ENCODE measurements around the gene TTLL3. TPM values are rescaled to one million over a fixed set of nuclear protein-coding genes. Genes with fewer than 3 reads are reported as not detected.

The TTLL3 gene
- total RNA-seq, 3 donors from 2014 or later = 9.2 to 13.5 (median 11.1) TPM

DNA sequence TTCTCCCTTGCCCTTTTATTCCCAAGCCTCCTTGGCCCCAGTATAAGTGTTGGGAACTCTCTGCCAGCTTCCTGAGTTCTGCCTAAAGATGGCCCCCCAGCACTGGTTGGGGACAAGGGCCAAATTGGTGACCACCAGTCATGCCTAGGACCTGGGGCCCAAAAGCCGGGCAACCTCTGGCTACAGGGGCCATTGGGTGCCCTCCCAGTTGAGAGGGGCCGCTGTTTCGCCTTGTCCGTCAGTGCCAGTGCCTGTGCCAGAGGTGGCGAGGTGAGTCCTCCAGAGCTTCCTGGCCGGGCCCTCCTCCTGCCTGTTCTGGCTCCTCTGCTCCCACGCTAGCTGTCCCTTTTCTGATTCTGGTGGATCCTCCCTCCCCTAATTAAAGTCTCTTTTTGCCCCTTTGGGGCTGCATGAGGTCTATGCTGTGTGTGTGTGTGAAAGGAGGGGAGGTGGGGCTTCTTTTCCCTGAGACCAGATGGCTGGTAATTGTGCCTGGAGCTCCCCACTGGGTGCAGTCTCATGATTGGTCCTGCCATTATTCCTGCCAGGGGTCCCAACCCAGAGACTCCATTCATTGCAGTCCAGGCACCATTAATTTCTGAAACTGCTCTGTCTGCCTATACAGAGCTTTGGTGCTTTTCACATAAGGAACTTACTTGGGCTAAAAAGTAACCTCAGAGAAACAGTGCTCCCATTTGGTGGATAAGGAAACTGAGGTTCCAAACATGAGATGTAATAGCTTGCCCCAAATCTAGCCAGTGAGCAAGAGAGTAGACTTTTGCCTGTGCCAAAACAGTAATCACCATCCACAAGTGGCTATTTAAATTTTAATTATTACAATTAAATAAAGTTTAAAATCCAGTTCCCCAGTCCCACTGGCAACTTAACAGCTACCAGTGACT lies 3.1 kb upstream of the TTLL3 start:
- Mint-ChIP-seq H3K4me1 (ENCODE audit: low read depth) (peaks cover 46% of the 10 kb centered on the region), H3K36me3 (ENCODE audit: insufficient read depth) (peaks cover 29% of the 10 kb centered on the region), H3K27me3 (ENCODE audit: low read depth) (no peaks in the 10 kb centered on the region), H3K4me3 (no peak overlapping the region), H3K9me3 (no peaks in the 10 kb centered on the region)
- no peak for ATAC-seq
- DNase-seq = no peak

DNA sequence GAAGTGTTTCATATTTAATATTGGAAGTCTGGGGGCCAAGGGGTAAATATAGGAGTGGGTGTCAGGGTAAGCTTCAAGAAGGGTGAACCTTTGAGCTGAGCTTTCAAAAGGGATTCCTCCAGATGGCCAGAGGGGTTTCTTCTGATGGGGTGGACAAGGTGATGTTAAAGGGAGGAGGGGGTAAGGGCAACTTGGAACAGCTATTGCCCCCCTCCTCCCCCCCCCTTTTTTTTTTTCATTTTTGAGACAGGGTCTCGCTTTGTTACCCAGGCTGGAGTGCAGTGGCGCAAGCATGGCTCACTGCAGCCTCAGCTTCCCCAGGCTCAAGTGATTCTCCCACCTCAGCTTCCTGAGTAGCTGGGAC lies 2.1 kb upstream of the TTLL3 start:
- H3K36me3 Mint-ChIP-seq (ENCODE audit: insufficient read depth) = peaks cover 28% of the 10 kb centered on the region
- ATAC-seq (no peak), DNase-seq (no peak)
- no peaks in the 10 kb centered on the region for H3K27me3 Mint-ChIP-seq (ENCODE audit: low read depth)
- H3K4me1 Mint-ChIP-seq (ENCODE audit: low read depth) = peaks cover 46% of the 10 kb centered on the region
- no peaks in the 10 kb centered on the region for H3K9me3 Mint-ChIP-seq
- H3K4me3 Mint-ChIP-seq = peak overlapping the region; percentile 46

DNA sequence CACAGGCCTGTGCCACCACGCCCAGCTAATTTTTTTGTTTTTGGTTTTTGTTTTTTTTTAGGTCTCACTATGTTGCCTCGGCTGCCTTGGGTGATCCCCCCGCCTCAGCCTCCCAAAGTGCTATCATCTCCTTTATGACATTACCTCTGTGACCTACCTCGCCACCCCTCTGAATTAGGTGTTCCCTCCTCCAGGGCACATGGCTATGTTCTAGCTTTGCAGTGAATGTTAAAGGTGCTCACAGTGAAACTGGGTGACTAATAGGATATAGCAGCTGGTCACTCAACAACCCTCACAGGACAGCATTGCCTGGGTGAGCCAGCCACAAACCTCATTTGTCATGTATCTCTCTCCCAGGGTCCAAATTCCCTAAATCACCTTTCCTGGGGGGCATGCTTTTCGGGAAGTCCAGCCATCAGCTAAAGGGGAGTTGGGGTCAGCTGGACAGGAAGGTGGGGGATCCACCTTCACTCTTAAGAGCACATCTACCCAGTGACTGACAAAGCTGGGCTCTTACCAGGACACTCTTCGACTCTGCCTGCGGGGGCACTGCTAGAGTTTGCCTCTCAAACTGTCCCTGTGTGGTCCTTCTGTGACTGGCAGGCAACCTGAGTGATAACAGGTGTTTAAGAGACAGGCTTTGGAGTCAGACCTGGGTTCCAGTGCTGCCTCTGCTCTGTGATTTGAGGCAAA lies 1.6 kb upstream of the TTLL3 start:
- peaks cover 23% of the 10 kb centered on the region for H3K36me3 Mint-ChIP-seq (ENCODE audit: insufficient read depth)
- H3K4me3 Mint-ChIP-seq = peak overlapping the region; percentile 29
- ATAC-seq = peak; percentile 49 to 68
- peaks cover 42% of the 10 kb centered on the region for H3K4me1 Mint-ChIP-seq (ENCODE audit: low read depth)
- peak; percentile 39 for DNase-seq
- no peaks in the 10 kb centered on the region for H3K27me3 Mint-ChIP-seq (ENCODE audit: low read depth)
- H3K9me3 Mint-ChIP-seq = no peaks in the 10 kb centered on the region

DNA sequence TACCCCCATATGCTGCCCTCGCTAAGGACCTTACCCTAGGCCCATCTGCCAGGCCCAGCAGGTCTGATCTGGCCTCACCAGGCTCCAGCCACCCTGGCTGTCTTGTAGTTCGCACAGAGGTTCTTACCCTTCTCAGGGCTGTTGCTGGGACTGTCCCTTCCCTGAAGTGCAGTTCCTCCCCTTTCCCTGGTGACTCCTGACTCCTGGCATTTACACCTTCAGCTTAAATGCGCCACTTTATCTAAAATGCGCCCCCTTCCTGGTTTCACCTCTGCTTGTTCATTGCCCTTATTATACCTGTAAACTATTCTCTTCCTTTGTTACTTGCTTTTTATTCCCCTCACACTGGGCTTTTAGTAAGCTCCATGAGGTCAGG lies 835 bp upstream of the TTLL3 start:
- no peak for DNase-seq

DNA sequence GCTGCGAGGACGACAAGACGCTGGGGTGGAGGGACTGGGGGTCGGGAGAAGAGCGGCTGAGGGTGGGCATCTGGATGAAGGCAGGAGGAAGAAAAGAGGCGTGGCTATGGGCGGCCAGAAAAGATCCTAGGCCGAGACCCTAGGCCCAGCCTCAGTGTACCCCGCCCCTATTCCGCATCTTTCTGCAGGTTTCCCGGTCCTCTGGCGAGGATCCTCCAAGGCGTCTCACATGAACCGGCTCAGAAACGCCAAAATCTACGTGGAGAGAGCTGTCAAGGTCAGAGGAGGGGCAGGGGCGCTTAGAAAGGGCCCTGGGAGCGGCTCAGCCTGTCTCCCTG lies 340 bp downstream of the TTLL3 start:
- Mint-ChIP-seq H3K9me3 (no peaks in the 10 kb centered on the region), H3K27me3 (ENCODE audit: low read depth) (no peaks in the 10 kb centered on the region), H3K36me3 (ENCODE audit: insufficient read depth) (peaks cover 14% of the 10 kb centered on the region), H3K4me3 (peak overlapping the region; percentile 89), H3K4me1 (ENCODE audit: low read depth) (peaks cover 39% of the 10 kb centered on the region)
- DNase-seq (no peak), ATAC-seq (no peak)

More for the DNA sequence above, 835 bp upstream of the TTLL3 start:
- peak; percentile 20 to 27 for ATAC-seq
- Mint-ChIP-seq H3K36me3 (ENCODE audit: insufficient read depth) (peaks cover 17% of the 10 kb centered on the region), H3K27me3 (ENCODE audit: low read depth) (no peaks in the 10 kb centered on the region), H3K9me3 (no peaks in the 10 kb centered on the region), H3K4me3 (peak overlapping the region; percentile 89), H3K4me1 (ENCODE audit: low read depth) (peaks cover 39% of the 10 kb centered on the region)

DNA sequence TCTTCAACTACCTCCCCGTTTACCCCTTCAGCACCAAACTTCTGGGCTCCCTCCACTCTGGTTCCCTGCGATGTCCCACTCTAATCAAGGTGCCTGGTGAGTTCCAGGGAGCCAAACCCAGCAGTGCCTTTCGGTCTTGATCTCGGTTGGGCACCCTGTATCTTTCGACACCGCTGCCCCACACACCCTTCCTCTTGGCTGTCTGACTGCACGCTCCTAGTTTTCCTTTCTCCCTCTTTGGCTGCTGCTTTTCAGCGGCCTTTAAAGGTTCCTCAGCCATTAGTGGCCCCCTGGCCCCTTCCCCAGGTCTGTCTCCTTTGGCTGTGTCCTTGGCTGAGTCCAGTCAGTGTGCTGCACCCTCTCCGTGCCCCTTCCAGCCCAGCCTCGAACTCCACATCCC lies 784 bp downstream of the TTLL3 start:
- Mint-ChIP-seq H3K9me3 (no peaks in the 10 kb centered on the region), H3K4me1 (ENCODE audit: low read depth) (peaks cover 39% of the 10 kb centered on the region), H3K4me3 (peak overlapping the region; percentile 89), H3K36me3 (ENCODE audit: insufficient read depth) (peaks cover 14% of the 10 kb centered on the region), H3K27me3 (ENCODE audit: low read depth) (no peaks in the 10 kb centered on the region)
- DNase-seq (no peak), ATAC-seq (no peak)

DNA sequence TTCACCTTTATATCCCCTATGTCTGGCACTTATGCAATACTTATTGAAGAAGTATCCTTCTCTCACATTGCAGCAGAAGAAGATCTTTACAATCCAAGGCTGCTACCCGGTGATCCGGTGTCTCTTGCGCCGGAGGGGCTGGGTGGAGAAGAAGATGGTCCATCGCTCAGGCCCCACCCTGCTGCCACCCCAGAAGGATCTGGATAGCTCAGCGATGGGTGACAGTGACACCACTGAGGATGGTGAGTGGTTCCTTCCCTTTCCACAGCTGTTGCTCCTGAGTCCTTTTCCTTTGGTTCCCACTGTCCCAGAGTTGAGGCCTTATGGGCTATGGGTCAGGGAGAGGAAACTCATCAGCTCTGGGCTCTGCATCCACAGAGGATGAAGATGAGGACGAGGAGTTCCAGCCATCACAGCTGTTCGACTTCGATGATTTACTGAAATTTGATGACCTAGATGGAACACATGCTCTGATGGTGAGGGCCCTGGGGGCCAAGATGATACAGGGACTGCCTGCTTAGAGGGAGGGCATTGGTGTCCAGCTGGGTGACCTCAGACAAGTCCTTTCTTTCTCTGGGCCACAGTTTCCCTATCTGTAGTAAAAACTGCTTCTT lies 2.9 kb downstream of the TTLL3 start:
- Mint-ChIP-seq H3K4me1 (ENCODE audit: low read depth) (peaks cover 33% of the 10 kb centered on the region), H3K4me3 (no peak overlapping the region), H3K9me3 (no peaks in the 10 kb centered on the region), H3K27me3 (ENCODE audit: low read depth) (no peaks in the 10 kb centered on the region), H3K36me3 (ENCODE audit: insufficient read depth) (peaks cover 5% of the 10 kb centered on the region)
- ATAC-seq (no peak), DNase-seq (no peak)

DNA sequence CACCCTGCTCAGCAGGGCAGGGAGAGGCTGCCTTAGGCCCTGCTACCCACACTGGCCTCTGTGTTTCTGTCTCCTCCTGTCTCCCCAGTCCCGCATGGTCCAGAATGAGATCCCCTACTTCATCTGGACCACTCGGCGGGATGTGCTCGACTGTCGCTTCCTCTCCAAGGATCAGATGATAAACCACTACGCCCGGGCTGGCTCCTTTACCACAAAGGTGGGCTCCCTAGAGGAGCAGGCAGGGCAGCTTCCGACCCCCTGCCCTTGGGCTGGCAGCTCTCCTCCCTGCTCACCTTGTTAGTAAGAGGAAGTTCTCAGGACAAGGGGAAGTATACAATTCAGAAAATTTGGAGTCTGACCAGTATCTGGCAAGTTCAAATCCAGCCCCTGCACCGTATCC lies 5.9 kb downstream of the TTLL3 start:
- H3K27me3 Mint-ChIP-seq (ENCODE audit: low read depth) = no peaks in the 10 kb centered on the region
- peaks cover 11% of the 10 kb centered on the region for H3K4me1 Mint-ChIP-seq (ENCODE audit: low read depth)
- ATAC-seq (no peak), DNase-seq (no peak)
- H3K4me3 Mint-ChIP-seq = no peak overlapping the region
- no peaks in the 10 kb centered on the region for H3K9me3 Mint-ChIP-seq
- peaks cover 4% of the 10 kb centered on the region for H3K36me3 Mint-ChIP-seq (ENCODE audit: insufficient read depth)

DNA sequence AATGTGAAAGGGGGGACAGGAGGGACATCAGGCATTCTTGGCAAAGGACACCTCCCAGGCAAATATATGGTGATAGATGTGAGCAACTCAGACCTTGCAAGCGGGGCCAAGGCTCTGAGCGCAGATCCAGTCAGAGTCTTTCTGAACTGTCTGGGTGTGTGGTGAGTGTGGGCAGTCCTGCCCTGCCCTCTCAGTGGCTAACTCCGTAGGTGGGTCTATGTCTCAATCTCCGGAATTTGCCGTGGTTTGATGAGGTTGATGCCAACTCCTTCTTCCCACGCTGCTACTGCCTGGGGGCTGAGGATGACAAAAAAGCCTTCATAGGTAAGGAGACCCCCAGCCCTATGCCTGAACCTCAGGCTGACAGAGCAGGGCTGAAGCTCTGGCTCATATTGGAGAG lies 7.4 kb downstream of the TTLL3 start:
- no peak overlapping the region for H3K4me3 Mint-ChIP-seq
- ATAC-seq (no peak), DNase-seq (no peak)
- H3K27me3 Mint-ChIP-seq (ENCODE audit: low read depth) = no peaks in the 10 kb centered on the region
- H3K9me3 Mint-ChIP-seq = no peaks in the 10 kb centered on the region
- H3K4me1 Mint-ChIP-seq (ENCODE audit: low read depth) = peaks cover 2% of the 10 kb centered on the region
- H3K36me3 Mint-ChIP-seq (ENCODE audit: insufficient read depth) = peaks cover 4% of the 10 kb centered on the region

DNA sequence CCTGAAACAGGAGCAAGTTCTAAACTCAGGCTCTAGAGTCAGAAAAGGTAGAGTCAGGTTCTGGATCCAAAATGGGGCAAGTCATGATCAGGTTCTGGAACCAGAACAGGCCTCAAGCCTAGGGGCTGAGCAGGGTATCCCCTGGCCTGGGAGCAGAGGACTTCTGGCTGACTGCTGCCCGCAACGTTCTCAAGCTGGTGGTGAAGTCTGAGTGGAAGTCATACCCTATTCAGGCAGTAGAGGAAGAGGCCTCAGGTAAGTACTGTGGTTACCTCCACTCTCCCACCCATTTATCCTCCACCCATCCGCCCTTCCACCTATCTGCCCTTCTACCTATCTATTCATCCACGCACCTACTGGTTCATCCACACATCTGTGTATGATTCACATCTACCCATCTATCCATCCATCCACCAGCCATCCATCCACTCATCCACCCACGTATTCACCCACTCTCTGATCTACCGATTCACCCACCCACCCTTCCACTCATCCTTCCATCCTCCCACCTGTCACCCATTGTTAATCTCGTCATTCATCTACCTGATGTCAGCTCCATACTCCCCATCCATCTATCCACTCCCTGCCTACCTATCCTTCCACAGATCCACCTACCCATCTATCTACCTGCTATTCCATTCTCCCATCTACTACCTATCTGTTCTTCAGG lies 8.7 kb downstream of the TTLL3 start:
- no peak for ATAC-seq
- H3K36me3 Mint-ChIP-seq (ENCODE audit: insufficient read depth) = peaks cover 4% of the 10 kb centered on the region
- no peak overlapping the region for H3K4me3 Mint-ChIP-seq

DNA sequence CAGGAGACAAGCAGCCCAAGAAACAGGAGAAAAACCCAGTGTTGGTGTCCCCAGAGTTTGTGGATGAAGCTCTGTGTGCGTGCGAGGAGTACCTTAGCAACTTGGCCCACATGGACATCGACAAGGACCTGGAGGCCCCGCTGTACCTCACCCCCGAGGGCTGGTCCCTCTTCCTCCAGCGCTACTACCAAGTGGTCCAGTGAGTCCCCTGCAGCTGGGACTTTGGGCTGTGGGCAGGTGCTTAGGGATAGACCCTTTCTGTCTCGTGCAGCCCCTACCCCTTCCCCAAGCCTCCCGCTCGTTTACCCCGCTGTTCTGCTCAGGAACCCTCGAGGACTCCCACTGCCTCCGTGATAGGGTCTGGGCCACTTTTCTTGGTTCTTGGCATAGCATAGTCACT lies 10.5 kb downstream of the TTLL3 start:
- Mint-ChIP-seq H3K4me1 (ENCODE audit: low read depth) (peaks cover 2% of the 10 kb centered on the region), H3K27me3 (ENCODE audit: low read depth) (no peaks in the 10 kb centered on the region), H3K36me3 (ENCODE audit: insufficient read depth) (peaks cover 4% of the 10 kb centered on the region), H3K9me3 (no peaks in the 10 kb centered on the region), H3K4me3 (no peak overlapping the region)
- ATAC-seq (no peak), DNase-seq (no peak)

More for the DNA sequence above, 8.7 kb downstream of the TTLL3 start:
- DNase-seq = no peak
- no peaks in the 10 kb centered on the region for H3K27me3 Mint-ChIP-seq (ENCODE audit: low read depth)
- no peaks in the 10 kb centered on the region for H3K9me3 Mint-ChIP-seq
- H3K4me1 Mint-ChIP-seq (ENCODE audit: low read depth) = peaks cover 2% of the 10 kb centered on the region

DNA sequence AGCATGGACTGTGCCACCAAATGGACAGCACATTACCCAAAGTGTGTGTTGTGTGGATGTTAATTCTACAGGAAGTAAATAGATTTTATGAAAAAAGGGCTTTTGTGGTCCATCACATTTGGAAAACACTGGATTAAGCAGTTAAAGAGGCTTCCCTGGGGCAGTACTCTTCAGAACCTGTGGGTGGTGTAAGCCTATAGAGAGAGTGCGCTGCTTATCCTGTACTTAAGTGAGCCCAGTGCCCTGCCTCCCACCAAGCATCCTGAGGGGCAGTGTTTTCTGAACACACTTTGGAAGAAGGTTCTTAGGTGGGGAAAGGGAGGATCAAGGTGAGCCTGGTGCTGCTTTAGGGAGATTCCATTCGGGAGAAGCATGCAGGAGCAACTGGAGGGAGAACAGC lies 10.9 kb downstream of the TTLL3 start:
- H3K27me3 Mint-ChIP-seq (ENCODE audit: low read depth) = no peaks in the 10 kb centered on the region
- peaks cover 4% of the 10 kb centered on the region for H3K36me3 Mint-ChIP-seq (ENCODE audit: insufficient read depth)
- ATAC-seq (peak in 1 of 2 donors; percentile 66), DNase-seq (no peak)
- no peaks in the 10 kb centered on the region for H3K9me3 Mint-ChIP-seq
- peaks cover 2% of the 10 kb centered on the region for H3K4me1 Mint-ChIP-seq (ENCODE audit: low read depth)
- no peak overlapping the region for H3K4me3 Mint-ChIP-seq

DNA sequence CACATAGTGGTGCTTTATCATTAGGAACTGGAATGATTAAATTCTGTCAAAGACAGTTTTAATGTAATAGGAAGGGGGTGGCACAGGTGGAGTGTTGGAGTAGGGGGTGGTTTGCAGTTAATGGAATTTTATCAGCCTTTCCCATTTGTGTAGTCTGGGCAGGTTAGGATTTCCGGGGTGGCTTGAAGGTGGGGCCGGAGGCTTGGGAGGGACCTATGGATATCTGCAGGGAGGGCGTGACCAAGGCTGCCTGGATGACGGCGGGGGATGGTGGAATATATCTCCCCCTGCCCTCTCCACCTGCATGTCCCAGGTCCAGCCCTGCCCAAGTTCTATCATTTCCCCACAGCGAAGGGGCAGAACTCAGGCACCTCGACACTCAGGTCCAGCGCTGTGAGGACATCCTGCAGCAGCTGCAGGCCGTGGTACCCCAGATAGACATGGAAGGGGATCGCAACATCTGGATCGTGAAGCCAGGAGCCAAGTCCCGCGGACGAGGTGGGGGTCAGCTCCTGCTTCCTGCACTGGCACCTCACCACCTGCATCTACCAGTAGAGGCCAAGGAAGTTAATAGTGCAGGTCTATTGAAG lies 15.5 kb downstream of the TTLL3 start:
- H3K4me1 Mint-ChIP-seq (ENCODE audit: low read depth) = no peaks in the 10 kb centered on the region
- H3K36me3 Mint-ChIP-seq (ENCODE audit: insufficient read depth) = no peaks in the 10 kb centered on the region
- ATAC-seq (no peak), DNase-seq (no peak)
- no peaks in the 10 kb centered on the region for H3K27me3 Mint-ChIP-seq (ENCODE audit: low read depth)
- no peaks in the 10 kb centered on the region for H3K9me3 Mint-ChIP-seq
- H3K4me3 Mint-ChIP-seq = no peak overlapping the region

Measured in activated T-cell treated with anti-CD3 and anti-CD28 coated beads, Interleukin-2, amount 50 U/mL, for 4 hours (primary cell).